Omental fat pad (tissue), 4 donors: ENCODE data around the gene RPL27. TPM values are rescaled to one million over a fixed set of nuclear protein-coding genes. Genes with fewer than 3 reads are reported as not detected.
"Not testable (repeated sequence)": the region's sequence is repeated elsewhere in the genome, so short reads cannot be mapped to it uniquely, and the experiment has no call there.

Experiments used
- ATAC-seq: fragments of 150-250 bp; one replicate; pipeline ENCODE4 v1.9.1; 2016; ENCODE audit warnings: mild to moderate bottlenecking, moderate library complexity; ENCODE audit not compliant: low FRiP score
- DNase-seq: peaks from one replicate; pipeline ENCODE4 v3.0.0-alpha.2; 2019; ENCODE audit warnings: low spot score
- total RNA-seq, 4 donors: library from RNA; depleted of rRNA; stranded (reverse); fragments of >200 nt; gene quantifications; one replicate each; pipeline ENCODE4 v1.1.0, GENCODE V29; 2016
- TF ChIP-seq, protein P1 (sequence below), 3 donors: fragments of 450-650 bp; IDR thresholded peaks; one replicate each; pipeline ENCODE4 v1.5.1; 2016 to 2017; ENCODE audit warnings: antibody characterized with exemption in 3 of 3, mild to moderate bottlenecking in 3 of 3, moderate library complexity in 2 of 3

The RPL27 gene
- total RNA-seq, 4 donors from 2014 or later: 852 to 1,453 (median 1,237) TPM

- TF ChIP-seq, protein P1, sequence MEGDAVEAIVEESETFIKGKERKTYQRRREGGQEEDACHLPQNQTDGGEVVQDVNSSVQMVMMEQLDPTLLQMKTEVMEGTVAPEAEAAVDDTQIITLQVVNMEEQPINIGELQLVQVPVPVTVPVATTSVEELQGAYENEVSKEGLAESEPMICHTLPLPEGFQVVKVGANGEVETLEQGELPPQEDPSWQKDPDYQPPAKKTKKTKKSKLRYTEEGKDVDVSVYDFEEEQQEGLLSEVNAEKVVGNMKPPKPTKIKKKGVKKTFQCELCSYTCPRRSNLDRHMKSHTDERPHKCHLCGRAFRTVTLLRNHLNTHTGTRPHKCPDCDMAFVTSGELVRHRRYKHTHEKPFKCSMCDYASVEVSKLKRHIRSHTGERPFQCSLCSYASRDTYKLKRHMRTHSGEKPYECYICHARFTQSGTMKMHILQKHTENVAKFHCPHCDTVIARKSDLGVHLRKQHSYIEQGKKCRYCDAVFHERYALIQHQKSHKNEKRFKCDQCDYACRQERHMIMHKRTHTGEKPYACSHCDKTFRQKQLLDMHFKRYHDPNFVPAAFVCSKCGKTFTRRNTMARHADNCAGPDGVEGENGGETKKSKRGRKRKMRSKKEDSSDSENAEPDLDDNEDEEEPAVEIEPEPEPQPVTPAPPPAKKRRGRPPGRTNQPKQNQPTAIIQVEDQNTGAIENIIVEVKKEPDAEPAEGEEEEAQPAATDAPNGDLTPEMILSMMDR (IDR thresholded peaks at IDR 0.05): no peak
- ATAC-seq (no peak), DNase-seq (no peak)
Observed at GRCh38 chr17:42971589-42971988, 26.6 kb upstream of the RPL27 start.

- not testable (repeated sequence) for ATAC-seq, DNase-seq
Observed at GRCh38 chr17:42973323-42973722, 24.9 kb upstream of the RPL27 start.

GRCh38 chr17:42975265-42975664 lies 23.0 kb upstream of the RPL27 start:
- TF ChIP-seq, protein P1 (IDR thresholded peaks at IDR 0.05): no peak
- no peak for ATAC-seq
- DNase-seq: no peak

DNA sequence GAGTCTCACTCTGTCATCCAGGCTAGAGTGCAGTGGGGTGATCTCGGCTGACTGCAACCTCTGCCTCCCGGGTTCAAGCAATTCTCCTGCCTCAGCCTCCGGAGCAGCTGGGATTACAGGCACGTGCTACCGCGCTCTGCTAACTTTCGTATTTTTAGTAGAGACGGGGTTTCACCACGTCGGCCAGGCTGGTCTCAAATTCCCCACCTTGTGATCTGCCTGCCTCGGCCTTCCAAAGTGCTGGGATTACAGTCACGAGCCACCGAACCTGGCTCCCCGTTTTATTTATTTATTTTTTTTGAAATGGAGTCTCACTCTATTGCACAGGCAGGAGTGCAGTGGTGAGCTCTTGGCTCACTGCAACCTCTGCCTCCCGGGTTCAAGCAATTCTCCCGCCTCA lies 22.5 kb upstream of the RPL27 start:
- DNase-seq, ATAC-seq: not testable (repeated sequence)

DNA sequence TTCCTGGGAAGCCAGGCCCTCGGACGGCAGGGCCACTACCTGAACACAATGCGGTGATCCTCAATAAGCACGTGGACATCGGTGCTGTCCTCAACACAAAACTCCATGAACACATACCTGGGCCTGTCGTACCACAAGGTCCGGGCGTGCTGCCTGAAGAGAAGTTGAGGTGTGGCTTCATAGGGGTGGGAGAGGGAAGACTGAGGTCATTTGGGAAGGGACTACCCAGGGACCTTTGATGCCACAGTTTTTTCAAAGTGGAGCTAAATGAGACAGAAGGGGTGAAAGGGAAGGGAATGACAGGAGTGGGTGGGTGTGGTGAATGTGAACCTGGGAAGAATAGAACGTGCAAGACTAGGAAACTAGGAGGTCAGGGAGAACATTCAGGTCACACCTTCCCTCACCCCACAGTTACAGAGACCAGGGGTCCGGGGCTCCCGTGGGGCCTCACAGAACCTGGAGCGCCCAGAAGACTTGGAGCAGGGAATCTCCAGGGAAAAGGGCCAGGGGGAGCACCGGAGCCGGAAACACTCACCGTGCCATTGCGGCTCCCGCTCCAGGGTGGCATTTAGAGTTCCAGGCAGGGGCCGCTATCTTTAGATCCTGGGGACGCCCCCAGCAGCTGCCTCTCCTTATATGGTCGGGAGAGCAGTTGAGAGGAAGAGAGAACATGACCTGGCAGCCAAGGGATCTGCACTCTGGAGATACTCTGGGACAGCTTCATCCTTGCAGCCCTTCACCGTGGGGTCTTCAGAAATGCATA lies 18.5 kb upstream of the RPL27 start, which contains the start of gene PTGES3L:
Gene PTGES3L, minus strand, starts transcription at position 570 of the 763 bp plus-strand sequence. Its CDS starts 27 bp downstream, at position 543.
- no peak for DNase-seq

GRCh38 chr17:42980274-42980765 lies 17.9 kb upstream of the RPL27 start, which contains the start of gene RUNDC1:
Gene RUNDC1 (plus strand): TSS chr17:42980565. CDS start chr17:42980577, 12 bp downstream.
- peak; percentile 83 for ATAC-seq
- DNase-seq: peak; percentile 86
- TF ChIP-seq, protein P1 (IDR thresholded peaks at IDR 0.05): no peak

More for the DNA sequence above, 18.5 kb upstream of the RPL27 start, which contains the start of gene PTGES3L:
- TF ChIP-seq, protein P1 (IDR thresholded peaks at IDR 0.05): no peak
- peak; percentile 15 for ATAC-seq

DNA sequence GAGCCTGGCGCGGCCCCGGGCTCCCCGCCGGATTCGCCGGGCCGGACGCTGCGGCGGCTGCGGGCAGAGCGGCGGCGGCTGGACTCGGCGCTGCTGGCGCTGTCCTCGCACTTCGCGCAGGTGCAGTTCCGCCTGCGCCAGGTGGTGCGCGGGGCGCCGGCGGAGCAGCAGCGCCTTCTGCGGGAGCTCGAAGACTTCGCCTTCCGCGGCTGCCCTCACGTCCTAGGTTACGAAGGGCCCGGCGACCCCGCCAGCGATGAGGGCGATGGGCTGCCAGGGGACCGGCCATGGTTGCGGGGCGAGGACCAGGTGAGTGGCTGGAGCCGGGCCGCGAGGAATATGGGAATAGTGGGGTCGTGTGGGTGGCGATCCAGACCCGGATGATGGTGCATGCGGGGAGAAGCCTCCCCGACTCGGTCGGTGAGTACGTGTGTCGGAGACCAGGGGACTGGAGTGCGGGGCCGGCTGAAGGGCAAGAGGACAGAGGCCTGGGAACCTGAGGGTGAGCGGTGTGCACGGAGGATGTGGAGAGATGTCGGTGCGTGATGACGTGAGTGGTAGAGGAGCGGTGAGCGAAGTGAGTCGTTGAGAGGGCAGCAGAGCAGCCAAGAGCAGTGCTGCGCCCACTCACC lies 17.3 kb upstream of the RPL27 start:
- TF ChIP-seq, protein P1 (IDR thresholded peaks at IDR 0.05): no peak
- ATAC-seq (peak; percentile 80), DNase-seq (no peak)
